ENCODE data around the gene RPS6KA1. TPM values are rescaled to one million over a fixed set of nuclear protein-coding genes. Genes with fewer than 3 reads are reported as not detected.

The RPS6KA1 gene
- total and polyA plus RNA-seq, 2 of the 8 experiments (the other 6 are each of a cell fraction or from before 2014, with no cell fraction given): 44.3 to 55.0 TPM

DNA sequence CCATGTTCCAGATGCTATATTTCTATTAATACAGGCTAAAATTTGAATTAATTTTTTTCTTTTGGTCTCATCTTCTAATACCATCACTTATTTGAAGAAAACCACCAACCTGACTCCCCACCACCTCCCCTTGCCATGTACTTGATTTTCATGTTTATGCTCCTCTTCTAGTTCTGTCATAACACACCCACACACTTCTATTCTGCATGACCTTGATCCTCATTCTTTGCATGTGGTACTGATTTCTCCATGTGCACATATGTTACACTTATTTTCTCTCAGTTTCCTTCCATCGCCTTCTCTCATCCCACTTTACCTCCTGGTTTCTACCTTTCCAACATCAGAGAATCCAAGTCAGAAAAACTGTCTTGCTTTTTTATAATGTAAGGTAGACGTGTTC, 87.3 kb downstream of the RPS6KA1 start:
- Histone ChIP-seq H3K27ac (ENCODE audit: low read depth, low read length) (no peak overlapping the region), H3K9ac (replicated peaks in 1 of 4; ENCODE audit: extremely low read depth in 1 of 4, low read depth in 3 of 4, low read length in 3 of 4) (no peak overlapping the region), H4K20me1 (replicated peaks in 1 of 2; ENCODE audit: control insufficient read depth in 1 of 2, insufficient read depth in 2 of 2, low read length in 2 of 2) (no peaks in the 10 kb centered on the region), H3K4ac (replicated peaks; ENCODE audit: insufficient read length, low read depth, low read length) (no peak overlapping the region), H2BK120ac (replicated peaks; ENCODE audit: low read depth, low read length) (no peak overlapping the region), H3K18ac (ENCODE audit: extremely low read depth, low read length) (no peak overlapping the region), H3K9me3 (ENCODE audit: insufficient read depth in 2 of 2, low read depth in 1 of 2, low read length in 1 of 2) (no peaks in the 10 kb centered on the region), H4K5ac (ENCODE audit: insufficient read length, low read depth, low read length) (no peak overlapping the region), H2AK5ac (ENCODE audit: low read depth, low read length) (no peak overlapping the region), H3K4me3 (ENCODE audit: extremely low read depth in 1 of 4, insufficient read depth in 2 of 4, low read depth in 3 of 4, low read length in 4 of 4) (no peak overlapping the region), H3K79me1 (ENCODE audit: low read depth, low read length) (no peaks in the 10 kb centered on the region), H3K23me2 (ENCODE audit: low read depth, low read length) (peaks cover 5% of the 10 kb centered on the region), H3K27me3 (replicated peaks in 1 of 4; ENCODE audit: control insufficient read depth in 3 of 4, extremely low read depth in 1 of 4, insufficient read depth in 3 of 4, low read length in 3 of 4) (no peaks in the 10 kb centered on the region; a peak in 2 of 7 replicates), H3K4me1 (replicated peaks in 1 of 4; ENCODE audit: control insufficient read depth in 3 of 4, insufficient read depth in 4 of 4, low read length in 3 of 4) (peaks cover 3 to 12% (median 3%) of the 10 kb centered on the region in 4 experiments; a peak in 6 of 7 replicates), H3K14ac (ENCODE audit: insufficient read length) (no peak overlapping the region), H3K36me3 (ENCODE audit: control insufficient read depth in 2 of 4, insufficient read depth in 4 of 4, low read length in 3 of 4) (no peaks in the 10 kb centered on the region), H2BK20ac (ENCODE audit: low read length) (no peak overlapping the region), H2BK15ac (ENCODE audit: low read length) (no peak overlapping the region), H3K56ac (replicated peaks; ENCODE audit: insufficient read length, low read depth, low read length) (no peak overlapping the region), H2BK12ac (ENCODE audit: low read depth, low read length) (no peak overlapping the region), H3K23ac (ENCODE audit: insufficient read length) (no peak overlapping the region), H2BK5ac (ENCODE audit: low read depth, low read length) (no peak overlapping the region), H2AFZ (ENCODE audit: low read length) (no peak overlapping the region), H4K91ac (replicated peaks; ENCODE audit: insufficient read length, low read length) (no peak overlapping the region), H3K4me2 (ENCODE audit: insufficient read depth in 1 of 2, low read depth in 2 of 2, low read length in 2 of 2) (no peak overlapping the region), H4K8ac (ENCODE audit: extremely low read depth, insufficient read depth, low read length) (no peak overlapping the region), H3K79me2 (ENCODE audit: control insufficient read depth in 1 of 2, insufficient read depth in 2 of 2, low read length in 2 of 2) (no peaks in the 10 kb centered on the region)
- ChIA-PET CTCF (ENCODE audit: partially characterized antibody) (interaction anchor here (1.0 to 1.4 kb wide), 2 partner anchors 76 to 85 kb away, joined by 4 to 5 read pairs; no protein-coding TSS in a partner anchor), POLR2A (ENCODE audit: partially characterized antibody) (interaction anchor here (1.2 to 1.5 kb wide), 2 partner anchors 100 to 171 kb away, joined by 3 read pairs; partner anchors contain the start of gene PIGV)
- FAIRE-seq (no peak), DNase-seq (ENCODE audit: low read depth in 1 of 2, low spot score in 2 of 2) (no peak)
- TF ChIP-seq ASH2L (IDR thresholded peaks at IDR 0.05; ENCODE audit: low read length): no peak
- no peak for TF ChIP-seq GABPA (IDR thresholded peaks at IDR 0.05; ENCODE audit: borderline replicate concordance, insufficient read depth, low read length)
- TF ChIP-seq EP300 (IDR thresholded peaks at IDR 0.05; ENCODE audit: borderline replicate concordance in 1 of 2, low read depth in 2 of 2, low read length in 2 of 2): no peak
- TF ChIP-seq ZNF274 (IDR thresholded peaks at IDR 0.05; ENCODE audit: borderline replicate concordance, extremely low read depth, low read length): no peak
- TF ChIP-seq PHF8 (conservative IDR thresholded peaks at IDR 0.05; ENCODE audit: low read depth, low read length): no peak
- no peak for TF ChIP-seq JUN (IDR thresholded peaks at IDR 0.05; ENCODE audit: low read depth, low read length)
- TF ChIP-seq KDM1A (IDR thresholded peaks at IDR 0.05; ENCODE audit: borderline replicate concordance, low read length): no peak
- no peak for TF ChIP-seq RAD21 (IDR thresholded peaks at IDR 0.05 in 1 of 2, conservative IDR thresholded peaks at IDR 0.05 in 1 of 2; ENCODE audit: low read depth in 2 of 2, low read length in 2 of 2)
- no peak for TF ChIP-seq BRCA1 (IDR thresholded peaks at IDR 0.05; ENCODE audit: low read depth, low read length)
- TF ChIP-seq SRF (IDR thresholded peaks at IDR 0.05; ENCODE audit: low read depth, low read length): no peak
- TF ChIP-seq, protein P1, sequence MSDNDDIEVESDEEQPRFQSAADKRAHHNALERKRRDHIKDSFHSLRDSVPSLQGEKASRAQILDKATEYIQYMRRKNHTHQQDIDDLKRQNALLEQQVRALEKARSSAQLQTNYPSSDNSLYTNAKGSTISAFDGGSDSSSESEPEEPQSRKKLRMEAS (IDR thresholded peaks at IDR 0.05): no peak
- TF ChIP-seq TBP (IDR thresholded peaks at IDR 0.05; ENCODE audit: low read depth, low read length): no peak
- no peak for TF ChIP-seq CEBPB (IDR thresholded peaks at IDR 0.05; ENCODE audit: low read depth, low read length)
- no peak for TF ChIP-seq RXRA (IDR thresholded peaks at IDR 0.05; ENCODE audit: insufficient read depth, low read depth, low read length)
- 84% methylated on average over 2 of the region's 2 CpGs; no CpG with 5 or more reads in 1 of the 2 experiments for WGBS, 2 experiments (ENCODE audit: extremely low coverage in 1 of 2, insufficient coverage in 1 of 2, insufficient read length in 1 of 2, insufficient replicate concordance in 2 of 2, low coverage in 1 of 2, low lambda C conversion rate in 2 of 2, missing lambda C conversion rate in 1 of 2)

All from H1 (cell line).